ENCODE measurements around the gene RALGPS1. TPM values are rescaled to one million over a fixed set of nuclear protein-coding genes. Genes with fewer than 3 reads are reported as not detected.

The RALGPS1 gene
- total and polyA plus RNA-seq, 2 of the 8 experiments (the other 6 are each of a cell fraction or from before 2014, with no cell fraction given) = 20.0 to 23.5 TPM

GRCh38 chr9:127203681-127204327 is 289.2 kb downstream of the RALGPS1 start:
- H2BK15ac ChIP-seq (ENCODE audit: low read length) = no peak overlapping the region
- no peak overlapping the region for H4K8ac ChIP-seq (ENCODE audit: extremely low read depth, insufficient read depth, low read length)
- peaks cover 0 to 4% of the 10 kb centered on the region in 2 experiments for H4K20me1 ChIP-seq (replicated peaks in 1 of 2; ENCODE audit: control insufficient read depth in 1 of 2, insufficient read depth in 2 of 2, low read length in 2 of 2)
- H2AK5ac ChIP-seq (ENCODE audit: low read depth, low read length) = no peak overlapping the region
- POLR2A ChIA-PET (ENCODE audit: partially characterized antibody) = no interaction called here
- no peaks in the 10 kb centered on the region for H3K9me3 ChIP-seq (ENCODE audit: insufficient read depth in 2 of 2, low read depth in 1 of 2, low read length in 1 of 2)
- H3K79me1 ChIP-seq (ENCODE audit: low read depth, low read length) = no peaks in the 10 kb centered on the region
- no peaks in the 10 kb centered on the region for H3K79me2 ChIP-seq (ENCODE audit: control insufficient read depth in 1 of 2, insufficient read depth in 2 of 2, low read length in 2 of 2)
- H3K4me1 ChIP-seq (replicated peaks in 1 of 4; ENCODE audit: control insufficient read depth in 3 of 4, insufficient read depth in 4 of 4, low read length in 3 of 4) = peaks cover 0 to 3% (median under 1%) of the 10 kb centered on the region in 4 experiments; a peak in 4 of 7 replicates
- H3K27me3 ChIP-seq (replicated peaks in 1 of 4; ENCODE audit: control insufficient read depth in 3 of 4, extremely low read depth in 1 of 4, insufficient read depth in 3 of 4, low read length in 3 of 4) = no peaks in the 10 kb centered on the region
- WGBS, 2 experiments (ENCODE audit: extremely low coverage in 1 of 2, insufficient coverage in 1 of 2, insufficient read length in 1 of 2, insufficient replicate concordance in 2 of 2, low coverage in 1 of 2, low lambda C conversion rate in 2 of 2, missing lambda C conversion rate in 1 of 2) = 87% methylated on average over 5 of the region's 5 CpGs; no CpG with 5 or more reads in 1 of the 2 experiments
- H3K4me3 ChIP-seq (ENCODE audit: extremely low read depth in 1 of 4, insufficient read depth in 2 of 4, low read depth in 3 of 4, low read length in 4 of 4) = no peak overlapping the region
- DNase-seq (ENCODE audit: low read depth in 1 of 2, low spot score in 2 of 2) (no peak), FAIRE-seq (no peak)
- H2BK5ac ChIP-seq (ENCODE audit: low read depth, low read length) = no peak overlapping the region
- H4K5ac ChIP-seq (ENCODE audit: insufficient read length, low read depth, low read length) = no peak overlapping the region
- no peak overlapping the region for H3K23ac ChIP-seq (ENCODE audit: insufficient read length)
- H3K23me2 ChIP-seq (ENCODE audit: low read depth, low read length) = no peaks in the 10 kb centered on the region
- no peak overlapping the region for H2BK12ac ChIP-seq (ENCODE audit: low read depth, low read length)
- H2BK20ac ChIP-seq (ENCODE audit: low read length) = no peak overlapping the region
- no peak overlapping the region for H3K14ac ChIP-seq (ENCODE audit: insufficient read length)
- no peak overlapping the region for H2BK120ac ChIP-seq (replicated peaks; ENCODE audit: low read depth, low read length)
- H2AFZ ChIP-seq (ENCODE audit: low read length) = no peak overlapping the region
- TF ChIP-seq RXRA (IDR thresholded peaks at IDR 0.05; ENCODE audit: insufficient read depth, low read depth, low read length) = no peak
- TF ChIP-seq EZH2 (IDR thresholded peaks at IDR 0.05; ENCODE audit: low read depth, low read length, severe bottlenecking) = no peak
- no peak for TF ChIP-seq BRCA1 (IDR thresholded peaks at IDR 0.05; ENCODE audit: low read depth, low read length)
- no peak for TF ChIP-seq USF2 (IDR thresholded peaks at IDR 0.05; ENCODE audit: low read length)
- no peak for TF ChIP-seq CHD1 (IDR thresholded peaks at IDR 0.05; ENCODE audit: low read depth, low read length)
- TF ChIP-seq ATF3 (IDR thresholded peaks at IDR 0.05; ENCODE audit: insufficient read depth, low read depth, low read length) = no peak
- TF ChIP-seq ZNF274 (IDR thresholded peaks at IDR 0.05; ENCODE audit: borderline replicate concordance, extremely low read depth, low read length) = no peak
- TF ChIP-seq CBX8 (IDR thresholded peaks at IDR 0.05; ENCODE audit: borderline replicate concordance, low read depth, low read length) = no peak
- TF ChIP-seq MAFK (IDR thresholded peaks at IDR 0.05; ENCODE audit: low read depth, low read length) = no peak
- TF ChIP-seq ASH2L (IDR thresholded peaks at IDR 0.05; ENCODE audit: low read length) = no peak
- no peak for TF ChIP-seq TCF12 (IDR thresholded peaks at IDR 0.05; ENCODE audit: low read depth, low read length)
- H4K91ac ChIP-seq (replicated peaks; ENCODE audit: insufficient read length, low read length) = no peak overlapping the region
- H3K9ac ChIP-seq (replicated peaks in 1 of 4; ENCODE audit: extremely low read depth in 1 of 4, low read depth in 3 of 4, low read length in 3 of 4) = no peak overlapping the region
- no peak overlapping the region for H3K18ac ChIP-seq (ENCODE audit: extremely low read depth, low read length)
- H3K56ac ChIP-seq (replicated peaks; ENCODE audit: insufficient read length, low read depth, low read length) = no peak overlapping the region
- H3K36me3 ChIP-seq (ENCODE audit: control insufficient read depth in 2 of 4, insufficient read depth in 4 of 4, low read length in 3 of 4) = no peaks in the 10 kb centered on the region
- no peak overlapping the region for H3K4me2 ChIP-seq (ENCODE audit: insufficient read depth in 1 of 2, low read depth in 2 of 2, low read length in 2 of 2)
- no peak overlapping the region for H3K27ac ChIP-seq (ENCODE audit: low read depth, low read length)
- no peak overlapping the region for H3K4ac ChIP-seq (replicated peaks; ENCODE audit: insufficient read length, low read depth, low read length)
- CTCF ChIA-PET (ENCODE audit: partially characterized antibody) = interaction anchor here (0.6 to 2.0 kb wide), 8 partner anchors 9 to 502 kb away, joined by 3 to 7 read pairs (median 4); no protein-coding TSS in a partner anchor

Measured in H1 (cell line).